Small intestine (tissue), 7 donors: ENCODE results near the gene CTNND2. TPM values are rescaled to one million over a fixed set of nuclear protein-coding genes. Genes with fewer than 3 reads are reported as not detected.

Experiments used
- DNase-seq, 2 donors: peaks; one replicate each; pipeline versions ENCODE4 v3.0.0 to v3.0.0-alpha.2; 2013
- FAIRE-seq: peaks from 2 replicates; lab custom pipeline; 2012; peaks lifted over from hg19 to GRCh38; lab: Jason Lieb, UNC
- H3K27ac ChIP-seq, 3 donors: one replicate each; pipeline ENCODE4 v1.5.1; 2013; ENCODE audit warnings: low read length in 2 of 3, mild to moderate bottlenecking in 2 of 3, control low read depth in 1 of 3, inconsistent platforms in 1 of 3, low read depth in 1 of 3, moderate library complexity in 1 of 3
- H3K27me3 ChIP-seq, 3 donors: one replicate each; pipeline ENCODE4 v1.6.1; 2013; ENCODE audit warnings: low read length in 3 of 3, inconsistent platforms in 1 of 3; ENCODE audit not compliant: control insufficient read depth in 3 of 3, insufficient read depth in 3 of 3
- H3K36me3 ChIP-seq, 3 donors: one replicate each; pipeline ENCODE4 v1.6.1; 2013; ENCODE audit warnings: low read length in 3 of 3, inconsistent platforms in 1 of 3, low read depth in 1 of 3, mild to moderate bottlenecking in 1 of 3, moderate library complexity in 1 of 3; ENCODE audit not compliant: control insufficient read depth in 3 of 3, insufficient read depth in 2 of 3
- H3K4me1 ChIP-seq, 3 donors: one replicate each; pipeline ENCODE4 v1.6.1; 2013; ENCODE audit warnings: low read length in 2 of 3, inconsistent platforms in 1 of 3, low read depth in 1 of 3, mild to moderate bottlenecking in 1 of 3, moderate library complexity in 1 of 3; ENCODE audit not compliant: control insufficient read depth in 3 of 3, insufficient read depth in 2 of 3
- H3K4me3 ChIP-seq, 3 donors: one replicate each; pipeline ENCODE4 v1.5.1; 2013; ENCODE audit warnings: low read length in 3 of 3, control low read depth in 1 of 3, inconsistent platforms in 1 of 3, low read depth in 1 of 3, mild to moderate bottlenecking in 1 of 3, moderate library complexity in 1 of 3
- H3K9me3 ChIP-seq, 2 donors: one replicate each; pipeline ENCODE4 v1.6.1; 2013; ENCODE audit warnings: low read depth in 1 of 2, low read length in 1 of 2; ENCODE audit not compliant: control insufficient read depth in 2 of 2, insufficient read depth in 1 of 2
- whole genome bisulfite sequencing, 3 donors: extraction: QIAGEN DNeasy Blood & Tissue Kit; methylation state at CpG; one replicate each; pipeline ENCODE4 v1.1.7; 2013; 5-methylcytosine and 5-hydroxymethylcytosine counted together
- polyA plus RNA-seq, 4 donors: library from polyadenylated mRNA; stranded (reverse) in 3 of 4; unstranded in 1 of 4; fragments of 200-250 nt in 3 of 4; fragments of 120-200 nt in 1 of 4; gene quantifications; one replicate each; pipeline versions ENCODE4 v1.2.1 to v1.2.3, GENCODE V29; 2013
- donor health status: healthy with polysubstance abuse.
- donor health status: control.
- donor health status: control.
- donor health status: Bipolar disorder and iron deficiency.
- donor health status: healthy.

Gene CTNND2
- polyA plus RNA-seq, 4 donors: 1.1 to 3.0 TPM; not detected in 2

GRCh38 chr5:11130131-11130530 is 774.1 kb downstream of the CTNND2 start:
- Histone ChIP-seq H3K4me1 (no peaks in the 10 kb centered on the region), H3K36me3 (no peaks in the 10 kb centered on the region), H3K9me3 (no peaks in the 10 kb centered on the region), H3K4me3 (no peak overlapping the region), H3K27me3 (no peaks in the 10 kb centered on the region), H3K27ac (no peak overlapping the region)
- WGBS, 3 donors: 85 to 88% (median 85%) methylated on average over 10 of the region's 10 CpGs
- no peak for DNase-seq
- no peak for FAIRE-seq

- Histone ChIP-seq H3K36me3 (no peaks in the 10 kb centered on the region), H3K27me3 (no peaks in the 10 kb centered on the region), H3K9me3 (no peaks in the 10 kb centered on the region), H3K4me1 (no peaks in the 10 kb centered on the region), H3K27ac (no peak overlapping the region), H3K4me3 (no peak overlapping the region)
- WGBS, 3 donors: 73 to 78% (median 75%) methylated on average over 2 of the region's 2 CpGs
- DNase-seq (no peak), FAIRE-seq (no peak)
These were observed 776.2 kb downstream of the CTNND2 start for GRCh38 chr5:11128021-11128420.

GRCh38 chr5:11126844-11127243 is 777.4 kb downstream of the CTNND2 start:
- no peak for FAIRE-seq
- no peak overlapping the region for H3K4me3 ChIP-seq
- no peaks in the 10 kb centered on the region for H3K27me3 ChIP-seq
- H3K36me3 ChIP-seq: no peaks in the 10 kb centered on the region
- no peak for DNase-seq
- H3K4me1 ChIP-seq: no peaks in the 10 kb centered on the region
- no peaks in the 10 kb centered on the region for H3K9me3 ChIP-seq
- 32 to 78% (median 46%) methylated on average over 4 of the region's 4 CpGs for whole genome bisulfite sequencing, 3 donors
- H3K27ac ChIP-seq: no peak overlapping the region

GRCh38 chr5:11121885-11122284 is 782.4 kb downstream of the CTNND2 start:
- no peak for FAIRE-seq
- 75 to 84% (median 81%) methylated on average over 3 of the region's 3 CpGs for WGBS, 3 donors
- Histone ChIP-seq H3K36me3 (no peaks in the 10 kb centered on the region), H3K4me1 (no peaks in the 10 kb centered on the region), H3K27me3 (no peaks in the 10 kb centered on the region), H3K4me3 (no peak overlapping the region), H3K27ac (no peak overlapping the region), H3K9me3 (no peaks in the 10 kb centered on the region)
- DNase-seq: no peak

GRCh38 chr5:11110128-11110527 is 794.1 kb downstream of the CTNND2 start:
- no peak overlapping the region for H3K27ac ChIP-seq
- peaks cover 0 to 6% of the 10 kb centered on the region in 2 donors for H3K9me3 ChIP-seq
- DNase-seq (no peak), FAIRE-seq (no peak)
- no peaks in the 10 kb centered on the region for H3K4me1 ChIP-seq
- WGBS, 3 donors: 77 to 88% (median 80%) methylated on average over 6 of the region's 6 CpGs
- H3K4me3 ChIP-seq: no peak overlapping the region
- peaks cover 0 to 2% (median 0%) of the 10 kb centered on the region in 3 donors for H3K36me3 ChIP-seq
- H3K27me3 ChIP-seq: no peaks in the 10 kb centered on the region

GRCh38 chr5:11105696-11106095 is 798.5 kb downstream of the CTNND2 start:
- no peaks in the 10 kb centered on the region for H3K9me3 ChIP-seq
- no peak for DNase-seq
- 89 to 90% (median 89%) methylated on average over 8 of the region's 8 CpGs for WGBS, 3 donors
- no peaks in the 10 kb centered on the region for H3K4me1 ChIP-seq
- H3K4me3 ChIP-seq: no peak overlapping the region
- H3K27me3 ChIP-seq: no peaks in the 10 kb centered on the region
- H3K27ac ChIP-seq: no peak overlapping the region
- peaks cover 0 to 2% (median 0%) of the 10 kb centered on the region in 3 donors for H3K36me3 ChIP-seq
- no peak for FAIRE-seq

- Histone ChIP-seq H3K36me3 (no peaks in the 10 kb centered on the region), H3K27ac (no peak overlapping the region), H3K4me1 (no peaks in the 10 kb centered on the region), H3K9me3 (no peaks in the 10 kb centered on the region), H3K27me3 (no peaks in the 10 kb centered on the region), H3K4me3 (no peak overlapping the region)
- FAIRE-seq (no peak), DNase-seq (no peak)
- 83 to 90% (median 83%) methylated on average over 9 of the region's 9 CpGs for WGBS, 3 donors
These were observed 799.6 kb downstream of the CTNND2 start for GRCh38 chr5:11104651-11105112.

- Histone ChIP-seq H3K36me3 (no peaks in the 10 kb centered on the region), H3K4me3 (no peak overlapping the region), H3K4me1 (no peaks in the 10 kb centered on the region), H3K27me3 (no peaks in the 10 kb centered on the region), H3K27ac (no peak overlapping the region), H3K9me3 (no peaks in the 10 kb centered on the region)
- DNase-seq: no peak
- 55 to 75% (median 67%) methylated on average over 1 of the region's 1 CpG for WGBS, 3 donors
- no peak for FAIRE-seq
These were observed 800.0 kb downstream of the CTNND2 start for GRCh38 chr5:11104210-11104609.

GRCh38 chr5:11084111-11084510 is 820.1 kb downstream of the CTNND2 start:
- FAIRE-seq: no peak
- 53 to 92% (median 66%) methylated on average over 3 of the region's 3 CpGs for WGBS, 3 donors

More at GRCh38 chr5:11084111-11084510, 820.1 kb downstream of the CTNND2 start:
- no peaks in the 10 kb centered on the region for H3K27me3 ChIP-seq
- H3K4me1 ChIP-seq: no peaks in the 10 kb centered on the region
- H3K4me3 ChIP-seq: no peak overlapping the region
- DNase-seq: no peak
- peaks cover 0 to 3% of the 10 kb centered on the region in 2 donors for H3K9me3 ChIP-seq
- no peak overlapping the region for H3K27ac ChIP-seq
- H3K36me3 ChIP-seq: no peaks in the 10 kb centered on the region
